ENCODE data around the gene ANKRD9. TPM values are rescaled to one million over a fixed set of nuclear protein-coding genes. Genes with fewer than 3 reads are reported as not detected.

ANKRD9 gene
- total RNA-seq, 4 donors from 2014 or later = 3.6 to 26.8 (median 6.9) TPM

DNA sequence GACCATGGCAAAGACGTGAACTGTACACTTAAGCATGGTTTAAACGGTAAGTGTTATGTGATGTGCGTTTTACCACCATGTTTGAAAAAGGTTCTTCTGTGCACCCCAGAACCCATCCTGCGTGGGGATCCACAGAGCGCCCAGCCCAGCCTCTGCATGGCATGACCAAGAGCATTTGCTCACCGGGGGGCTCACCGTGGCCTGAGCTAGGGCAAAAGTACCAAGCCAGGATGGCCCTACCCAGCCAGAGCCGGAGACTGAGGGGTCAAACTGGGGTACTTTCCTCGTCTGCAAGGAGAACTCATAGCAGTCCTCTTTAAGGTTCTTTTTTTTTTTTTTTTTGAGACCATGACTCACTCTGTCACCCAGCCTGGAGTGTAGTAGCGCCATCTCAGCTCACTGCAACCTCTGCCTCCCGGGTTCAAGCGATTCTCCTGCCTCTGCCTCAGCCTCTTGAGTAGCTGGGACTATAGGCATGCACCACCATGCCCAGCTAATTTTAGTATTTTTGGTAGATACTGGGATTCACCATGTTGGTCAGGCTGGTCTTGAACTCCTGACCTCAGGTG lies 16.4 kb upstream of the ANKRD9 start:
- TF ChIP-seq, protein P1, sequence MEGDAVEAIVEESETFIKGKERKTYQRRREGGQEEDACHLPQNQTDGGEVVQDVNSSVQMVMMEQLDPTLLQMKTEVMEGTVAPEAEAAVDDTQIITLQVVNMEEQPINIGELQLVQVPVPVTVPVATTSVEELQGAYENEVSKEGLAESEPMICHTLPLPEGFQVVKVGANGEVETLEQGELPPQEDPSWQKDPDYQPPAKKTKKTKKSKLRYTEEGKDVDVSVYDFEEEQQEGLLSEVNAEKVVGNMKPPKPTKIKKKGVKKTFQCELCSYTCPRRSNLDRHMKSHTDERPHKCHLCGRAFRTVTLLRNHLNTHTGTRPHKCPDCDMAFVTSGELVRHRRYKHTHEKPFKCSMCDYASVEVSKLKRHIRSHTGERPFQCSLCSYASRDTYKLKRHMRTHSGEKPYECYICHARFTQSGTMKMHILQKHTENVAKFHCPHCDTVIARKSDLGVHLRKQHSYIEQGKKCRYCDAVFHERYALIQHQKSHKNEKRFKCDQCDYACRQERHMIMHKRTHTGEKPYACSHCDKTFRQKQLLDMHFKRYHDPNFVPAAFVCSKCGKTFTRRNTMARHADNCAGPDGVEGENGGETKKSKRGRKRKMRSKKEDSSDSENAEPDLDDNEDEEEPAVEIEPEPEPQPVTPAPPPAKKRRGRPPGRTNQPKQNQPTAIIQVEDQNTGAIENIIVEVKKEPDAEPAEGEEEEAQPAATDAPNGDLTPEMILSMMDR (IDR thresholded peaks at IDR 0.05; ENCODE audit: low read depth) = no peak

DNA sequence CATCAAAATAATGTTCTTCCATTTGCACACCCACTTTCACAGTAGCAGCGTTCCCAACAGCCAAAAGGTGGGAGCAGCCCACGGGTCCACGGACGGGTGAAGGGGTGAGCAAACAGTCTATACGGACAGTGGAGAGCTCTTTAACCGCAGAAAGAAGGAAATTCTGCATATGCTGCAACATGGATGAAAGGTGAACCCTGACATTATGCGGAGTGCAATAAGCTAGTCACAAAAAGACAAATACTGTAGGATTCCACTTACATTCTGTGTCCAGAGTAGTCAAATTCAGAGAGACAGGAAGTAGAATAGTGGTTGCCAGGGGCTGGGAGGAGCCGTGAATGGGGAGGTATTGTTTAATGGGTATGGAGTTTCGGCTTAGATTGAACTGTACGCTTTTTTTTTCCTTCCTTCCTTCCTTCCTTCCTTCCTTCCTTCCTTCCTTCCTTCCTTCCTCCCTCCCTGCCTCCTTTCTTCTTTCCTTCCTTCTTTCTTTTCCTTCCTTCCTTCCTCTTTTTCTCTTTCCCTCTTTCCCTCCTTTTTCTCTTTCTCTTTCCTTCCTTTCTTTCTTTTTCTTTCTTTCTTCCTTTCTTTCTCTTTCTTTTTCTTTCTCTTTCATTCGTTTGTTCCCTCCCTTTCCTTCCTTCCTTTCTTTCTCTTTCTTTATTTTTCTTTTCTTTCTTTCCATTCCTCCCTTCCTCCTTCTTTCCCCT lies 15.8 kb upstream of the ANKRD9 start:
- TF ChIP-seq, protein P1 (IDR thresholded peaks at IDR 0.05; ENCODE audit: low read depth) = no peak

DNA sequence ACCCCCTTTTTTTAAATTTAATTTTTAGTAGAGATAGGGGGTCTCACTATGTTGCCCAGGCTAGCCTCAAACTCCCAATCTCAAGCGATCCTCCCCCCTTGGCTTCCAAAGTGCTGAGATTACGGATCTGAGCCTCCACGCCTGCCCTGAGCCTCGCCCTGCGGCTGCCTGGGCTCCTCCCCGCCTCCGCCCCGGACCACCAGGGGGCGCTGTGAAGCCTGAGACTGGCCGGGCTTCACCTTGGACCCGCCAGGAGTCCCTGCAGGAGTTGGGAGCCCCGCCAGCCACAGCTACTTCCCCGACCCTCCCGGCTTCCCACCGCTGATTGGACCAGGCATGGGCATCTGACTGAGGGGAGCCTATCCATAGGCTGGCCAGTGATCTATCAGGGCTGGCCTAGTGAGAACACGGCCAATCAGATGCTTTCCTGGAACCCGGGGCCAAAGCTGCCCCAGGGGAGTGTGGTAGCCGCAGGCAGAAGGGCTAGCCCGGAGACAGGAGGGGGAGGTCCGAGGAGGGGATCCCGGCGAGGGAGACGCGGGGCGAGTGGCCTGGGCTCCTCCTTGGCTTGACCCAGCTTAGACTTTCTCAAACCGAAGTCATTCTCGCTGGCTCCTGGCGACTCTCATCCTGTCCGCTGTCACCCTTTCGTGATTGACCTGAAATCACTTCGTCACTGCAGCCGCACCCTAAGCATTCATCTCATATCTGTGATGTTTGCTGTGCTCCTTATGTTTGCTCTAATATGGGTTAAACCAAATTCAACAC lies 15.1 kb upstream of the ANKRD9 start:
- TF ChIP-seq, protein P1 (IDR thresholded peaks at IDR 0.05; ENCODE audit: low read depth) = no peak

DNA sequence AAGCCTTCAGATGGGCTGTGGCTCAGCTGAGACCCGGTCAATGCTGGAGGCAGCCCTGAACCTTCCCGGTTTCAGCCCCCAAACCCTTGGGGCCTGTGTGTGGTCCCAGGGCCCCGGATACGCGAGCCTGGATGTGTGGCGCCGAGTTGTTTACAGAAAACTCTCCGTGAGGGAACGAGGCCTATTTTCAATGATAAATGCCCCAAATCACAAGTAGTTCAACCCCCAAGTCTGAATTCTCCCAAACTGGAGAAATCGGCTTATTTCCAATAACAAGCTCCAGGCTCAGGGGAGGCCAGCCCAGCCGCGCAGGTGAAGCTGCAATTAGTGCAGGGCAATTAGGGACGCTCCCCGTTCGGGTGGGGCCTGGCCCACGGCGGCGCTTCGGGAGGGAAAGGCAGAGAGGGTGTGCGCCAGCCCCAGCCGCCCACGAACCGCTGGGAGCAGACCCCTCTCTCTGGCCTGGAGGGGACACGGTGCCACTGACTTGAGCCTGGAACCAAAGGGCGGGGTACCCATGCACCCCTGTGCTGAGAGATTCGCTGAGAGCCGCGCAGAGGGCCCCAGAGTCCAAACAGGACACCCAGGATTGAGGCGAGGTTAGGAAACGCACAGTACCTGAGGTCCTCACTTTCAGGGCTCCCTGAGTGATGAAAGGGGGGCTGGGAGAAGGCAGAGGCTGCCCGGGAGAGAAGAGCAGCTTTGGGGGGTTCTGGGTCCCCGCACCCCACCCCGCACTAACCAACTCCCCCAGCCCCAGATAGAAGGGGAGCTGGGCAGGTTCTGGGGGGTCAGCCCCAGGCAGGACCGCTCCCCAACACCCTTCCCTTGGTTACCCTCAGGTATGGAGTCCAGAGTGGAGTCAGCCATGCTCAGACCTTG lies 14.2 kb upstream of the ANKRD9 start:
- TF ChIP-seq, protein P1 (IDR thresholded peaks at IDR 0.05; ENCODE audit: low read depth) = no peak

DNA sequence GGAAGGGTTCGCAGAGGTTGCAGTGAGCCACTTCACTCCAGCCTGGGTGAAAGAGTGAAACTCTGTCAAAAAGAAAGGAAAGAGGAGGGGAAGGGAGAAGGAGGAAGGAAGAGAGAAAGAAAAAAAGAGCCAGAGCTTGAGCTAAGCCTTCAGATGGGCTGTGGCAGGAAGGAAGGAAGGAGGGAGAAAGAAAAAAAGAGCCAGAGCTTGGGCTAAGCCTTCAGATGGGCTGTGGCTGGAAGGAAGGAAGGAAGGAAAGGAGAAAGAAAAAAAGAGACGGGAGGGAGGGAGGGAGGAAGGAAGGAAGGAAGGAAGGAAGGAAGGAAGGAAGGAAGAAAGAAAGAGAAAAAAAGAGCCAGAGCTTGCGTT lies 13.6 kb upstream of the ANKRD9 start:
- TF ChIP-seq, protein P1 (IDR thresholded peaks at IDR 0.05; ENCODE audit: low read depth) = no peak

DNA sequence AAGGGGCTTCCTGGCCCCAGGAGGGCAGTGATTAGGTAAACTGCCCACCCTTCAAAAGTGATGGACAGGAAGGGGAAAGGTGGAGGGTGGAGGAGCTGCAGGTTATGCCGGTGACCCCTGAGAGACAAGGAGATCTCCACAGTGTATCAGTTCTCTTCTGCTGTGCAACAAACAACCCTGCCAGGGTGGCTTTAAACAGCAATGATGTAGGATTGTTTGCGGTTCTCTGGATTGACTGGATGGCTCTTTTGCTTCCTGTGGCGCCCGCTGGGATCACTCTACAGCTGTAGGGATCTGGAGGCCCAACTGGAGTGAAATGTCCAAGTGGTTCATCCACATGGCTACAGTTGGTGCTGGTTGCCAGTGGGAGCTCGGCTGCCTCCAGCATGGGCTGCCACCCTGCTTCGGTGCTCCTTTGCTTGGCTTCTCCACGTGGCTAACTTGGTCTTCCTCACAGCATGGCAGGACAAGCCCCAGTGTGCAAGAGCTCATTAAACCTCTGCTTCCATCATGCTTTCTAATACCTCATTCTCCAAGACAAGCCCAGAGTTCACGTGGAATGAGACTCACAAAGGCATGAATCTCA lies 8.6 kb upstream of the ANKRD9 start:
- TF ChIP-seq, protein P1 (IDR thresholded peaks at IDR 0.05; ENCODE audit: low read depth) = no peak
